COR-L47 (cell line): ENCODE measurements around the gene HGF.
"Not testable (repeated sequence)": the region's sequence is repeated elsewhere in the genome, so short reads cannot be mapped to it uniquely, and the experiment has no call there.

Experiments used
- DNase-seq: peaks from one replicate; lab custom pipeline; 2025; lab: John Stamatoyannopoulos, UW

HGF gene

GRCh38 chr7:81776161-81776560, 6.3 kb upstream of the HGF start:
- no peak for DNase-seq

DNA sequence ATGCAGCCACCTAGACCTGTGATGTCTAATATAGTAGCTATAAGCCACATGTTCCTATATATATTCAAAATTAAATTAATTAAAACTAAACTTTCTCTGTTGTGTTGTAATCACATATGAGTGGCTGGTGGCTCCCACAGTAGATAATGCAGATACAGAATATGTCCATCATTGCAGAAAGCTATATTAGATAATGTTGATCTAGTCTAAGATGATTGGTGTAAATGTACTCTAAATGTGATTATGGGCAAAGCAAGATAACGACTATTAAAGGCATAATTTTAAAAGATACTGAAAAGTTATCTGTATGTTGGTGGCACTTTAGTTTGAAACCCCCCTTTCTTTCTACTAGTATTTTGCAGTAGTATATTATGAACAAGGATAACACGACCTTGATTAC, 5.7 kb upstream of the HGF start:
- DNase-seq = no peak

DNA sequence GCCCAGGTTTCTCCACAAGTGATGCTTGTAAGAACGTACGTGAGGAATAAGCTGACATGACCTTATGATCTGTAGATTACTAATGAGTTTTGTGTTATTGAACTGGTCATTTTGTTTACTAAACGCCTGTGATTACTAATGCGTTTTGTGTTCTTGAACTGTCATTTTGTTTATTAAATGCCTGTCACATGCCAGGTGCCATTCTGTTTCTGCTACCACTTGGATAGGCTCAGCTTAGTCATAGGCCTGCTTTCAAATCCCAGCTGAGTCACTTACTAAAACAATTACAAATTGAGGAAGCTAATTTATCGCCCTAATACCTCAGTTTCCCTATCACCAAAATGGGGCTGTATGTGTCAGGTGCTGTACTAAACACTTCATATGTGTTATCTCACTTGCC, 4.7 kb upstream of the HGF start:
- no peak for DNase-seq

DNA sequence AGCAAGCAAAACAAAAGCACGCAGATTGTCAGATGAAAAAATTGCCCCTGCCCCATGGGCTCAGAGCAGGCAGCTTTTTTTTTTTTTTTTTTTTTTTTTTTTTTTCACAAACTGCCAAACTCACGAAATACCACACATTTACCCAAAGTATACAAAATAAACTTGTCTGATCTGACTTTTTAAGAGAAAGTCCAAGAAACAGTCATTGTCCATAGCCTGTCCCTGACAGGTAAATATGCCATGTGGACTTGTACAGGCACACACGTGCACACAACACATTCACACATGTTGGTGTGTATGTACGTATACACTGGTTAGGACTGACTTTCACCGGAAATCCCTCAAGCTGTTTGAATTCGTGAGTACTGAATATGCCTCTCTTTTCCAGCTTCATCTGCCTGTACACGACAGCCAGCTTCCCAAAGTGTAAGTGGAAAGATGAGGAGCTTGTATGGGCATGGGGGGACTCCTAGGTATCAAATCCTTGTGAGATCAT, 929 bp upstream of the HGF start:
- DNase-seq = no peak

DNA sequence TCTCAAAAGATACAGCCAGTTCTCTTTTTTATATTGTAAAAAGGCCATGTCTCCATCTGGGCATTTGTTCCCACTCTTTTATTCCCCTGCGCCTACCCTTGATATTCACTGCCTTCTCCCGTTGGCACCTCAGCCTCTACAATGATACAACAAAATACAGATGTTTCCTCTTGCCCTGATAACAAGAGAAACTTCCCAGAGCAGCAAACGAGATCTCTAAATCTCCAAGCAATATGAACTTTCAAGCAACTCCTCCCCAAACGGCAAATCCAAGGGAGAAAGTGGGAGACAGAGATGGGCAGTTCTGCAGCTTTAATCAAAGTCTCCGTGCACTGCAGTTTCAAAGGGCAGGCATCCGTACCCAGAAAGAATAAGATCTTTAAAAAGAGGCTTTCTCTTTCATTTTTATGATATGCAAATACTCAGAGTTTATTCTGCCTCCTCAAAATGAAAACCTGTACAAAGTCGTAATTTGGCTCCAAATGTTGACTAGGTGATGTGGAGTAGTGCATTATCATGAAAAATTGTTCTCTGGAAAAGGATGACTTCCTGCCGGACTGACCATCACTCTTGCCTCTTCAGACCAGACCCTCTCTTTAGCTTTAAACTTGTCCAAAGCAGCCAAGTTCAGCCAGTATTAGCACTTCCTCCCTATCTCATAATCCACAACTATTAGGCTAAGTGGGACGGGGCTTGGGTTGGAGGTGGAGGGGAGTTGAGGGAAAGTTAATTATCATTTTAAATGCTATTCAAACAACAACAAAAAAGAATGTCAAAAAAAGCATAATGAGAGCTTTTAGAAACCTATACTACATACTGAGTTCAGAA, 682 bp downstream of the HGF start:
- no peak for DNase-seq

GRCh38 chr7:81767926-81768325, 1.9 kb downstream of the HGF start:
- DNase-seq = no peak

- no peak for DNase-seq
Observed at GRCh38 chr7:81761821-81762220, 8.0 kb downstream of the HGF start.

GRCh38 chr7:81761031-81761430, 8.8 kb downstream of the HGF start:
- no peak for DNase-seq

- DNase-seq = no peak
Observed at GRCh38 chr7:81754918-81755696, 14.7 kb downstream of the HGF start.

DNA sequence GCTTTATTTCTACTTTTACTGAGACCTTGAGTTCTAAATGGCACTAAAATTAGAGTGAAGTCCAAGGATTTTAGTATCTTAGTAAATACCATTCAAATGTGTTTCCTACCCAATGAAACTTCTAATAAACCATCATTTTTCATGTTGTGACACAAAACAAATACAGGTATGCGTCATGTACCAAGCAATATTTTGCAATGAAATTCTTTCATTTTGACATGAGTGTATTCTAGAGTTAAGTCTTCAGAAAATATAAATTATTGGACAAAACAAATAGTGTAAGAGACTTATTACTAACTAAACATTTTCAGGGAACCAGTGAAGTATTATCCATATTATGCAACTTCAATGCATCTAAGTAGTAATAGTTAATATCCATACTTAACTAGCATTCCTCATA, 16.5 kb downstream of the HGF start:
- DNase-seq = no peak

DNA sequence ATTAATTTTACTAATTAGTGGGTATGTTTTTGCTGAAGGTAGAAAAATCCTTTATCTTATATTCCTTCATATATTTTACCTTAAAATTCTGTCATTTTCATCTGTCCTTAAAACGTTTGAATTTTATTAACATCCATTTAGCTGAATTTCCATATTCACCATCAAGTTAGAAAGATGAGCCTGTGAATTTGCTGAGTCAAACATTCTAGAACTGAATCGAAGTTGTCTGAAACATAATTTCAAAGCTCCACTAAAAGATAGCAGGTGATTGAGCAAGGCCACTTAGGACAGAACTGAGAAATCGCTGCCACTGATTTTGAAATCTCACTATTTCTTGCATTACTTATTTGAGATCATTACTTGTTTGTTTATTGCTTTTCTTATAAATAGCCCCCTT, 17.5 kb downstream of the HGF start:
- no peak for DNase-seq

DNA sequence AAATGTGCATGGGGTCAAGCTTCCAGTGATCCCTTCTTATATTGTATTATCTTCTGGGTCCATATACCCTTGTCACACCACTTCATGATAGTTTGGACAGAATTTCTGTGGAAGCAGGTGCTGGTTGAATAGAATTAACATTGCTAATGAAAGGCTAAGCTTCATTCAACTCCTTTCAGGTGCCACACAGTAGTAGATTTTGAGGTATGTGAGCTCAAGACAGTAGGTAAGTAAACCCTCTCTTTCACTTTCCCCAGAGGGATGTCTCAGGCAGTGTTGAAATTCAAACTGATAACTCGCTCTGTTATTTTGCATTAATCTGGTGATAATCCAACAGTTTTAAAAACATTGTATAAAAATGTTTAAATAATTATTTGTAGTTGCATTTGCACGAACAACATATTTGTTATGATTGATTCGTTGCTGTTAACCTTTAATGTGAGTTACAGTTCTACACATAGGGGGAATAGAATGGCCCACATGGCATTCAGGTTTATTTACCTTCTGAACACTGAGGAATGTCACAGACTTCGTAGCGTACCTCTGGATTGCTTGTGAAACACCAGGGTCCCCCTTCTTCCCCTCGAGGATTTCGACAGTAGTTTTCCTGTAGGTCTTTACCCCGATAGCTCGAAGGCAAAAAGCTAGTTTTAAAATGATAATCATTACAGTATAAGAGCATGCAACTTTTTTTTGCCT, 18.1 kb downstream of the HGF start:
- DNase-seq = no peak

DNA sequence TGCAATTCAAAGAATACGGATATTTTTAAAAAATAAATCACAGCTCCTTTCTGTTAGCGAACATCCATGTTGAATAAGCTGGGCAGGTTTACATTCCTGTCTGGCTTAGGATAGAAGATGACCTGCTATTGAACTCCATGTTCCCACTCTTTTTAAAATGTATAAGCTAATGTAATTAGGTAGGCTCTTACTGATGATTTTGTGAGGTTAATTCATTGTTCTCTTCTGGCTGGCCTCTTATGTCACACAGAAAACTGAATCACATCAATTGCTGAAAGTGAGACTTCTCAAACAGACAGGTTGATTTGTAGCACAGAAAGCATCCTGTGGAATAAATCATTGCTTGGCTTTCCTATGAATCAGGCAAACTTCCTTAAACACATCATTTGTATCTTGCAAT, 24.2 kb downstream of the HGF start:
- no peak for DNase-seq

DNA sequence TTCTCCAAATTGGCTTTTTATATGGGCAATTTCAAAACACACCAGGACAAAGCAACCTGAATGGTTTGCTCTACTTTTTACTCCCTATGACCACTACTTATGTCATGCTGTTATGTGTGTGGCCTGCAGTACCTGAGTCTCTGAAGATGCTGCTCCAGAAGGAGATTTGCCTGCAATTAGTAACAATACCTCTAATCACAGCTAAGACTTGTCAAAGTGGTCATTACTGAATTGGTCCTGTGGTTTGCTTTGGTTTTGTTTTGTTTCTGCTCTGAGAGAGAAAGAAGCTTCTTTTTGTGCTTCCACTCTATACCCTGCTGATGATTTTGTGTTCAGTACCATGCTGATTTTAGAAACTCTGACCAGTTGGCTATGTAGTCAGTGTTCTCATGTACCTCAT, 25.5 kb downstream of the HGF start:
- peak; percentile 20 for DNase-seq

DNA sequence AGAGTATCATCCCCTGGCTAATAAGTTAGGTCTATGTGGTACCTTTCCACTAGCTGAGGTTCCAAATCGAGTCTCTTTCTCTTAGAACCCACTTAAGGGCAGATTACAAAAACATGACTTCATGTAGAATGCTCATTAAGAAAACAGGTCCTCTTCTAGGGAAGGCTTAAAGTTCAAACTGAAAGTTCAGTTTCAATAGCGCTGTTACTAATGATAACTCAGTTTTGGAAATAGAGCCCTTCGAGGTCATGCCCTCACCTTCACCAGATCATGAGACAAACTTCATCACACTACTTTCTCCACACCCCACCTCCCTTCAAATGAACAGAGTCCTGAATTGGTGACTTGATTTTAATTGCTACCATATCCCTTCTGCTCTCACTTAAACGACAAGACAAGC, 26.2 kb downstream of the HGF start:
- no peak for DNase-seq

DNA sequence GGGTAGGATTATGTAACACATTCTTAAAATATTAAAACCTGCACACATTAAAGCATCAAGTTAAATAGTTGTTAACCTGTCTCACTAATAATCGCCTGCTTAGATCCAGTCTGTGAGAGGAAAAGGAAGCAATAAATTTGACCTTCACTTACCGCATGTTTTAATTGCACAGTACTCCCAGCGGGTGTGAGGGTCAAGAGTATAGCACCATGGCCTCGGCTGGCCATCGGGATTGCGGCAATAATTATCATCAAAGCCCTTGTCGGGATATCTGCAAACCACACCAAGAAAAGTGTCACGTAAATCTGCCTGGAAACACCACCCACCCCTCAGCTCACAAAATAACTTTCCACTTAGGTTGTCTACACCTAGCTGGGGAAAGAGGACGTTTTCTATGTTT, 26.6 kb downstream of the HGF start:
- no peak for DNase-seq

GRCh38 chr7:81740403-81740802, 29.4 kb downstream of the HGF start:
- no peak for DNase-seq

DNA sequence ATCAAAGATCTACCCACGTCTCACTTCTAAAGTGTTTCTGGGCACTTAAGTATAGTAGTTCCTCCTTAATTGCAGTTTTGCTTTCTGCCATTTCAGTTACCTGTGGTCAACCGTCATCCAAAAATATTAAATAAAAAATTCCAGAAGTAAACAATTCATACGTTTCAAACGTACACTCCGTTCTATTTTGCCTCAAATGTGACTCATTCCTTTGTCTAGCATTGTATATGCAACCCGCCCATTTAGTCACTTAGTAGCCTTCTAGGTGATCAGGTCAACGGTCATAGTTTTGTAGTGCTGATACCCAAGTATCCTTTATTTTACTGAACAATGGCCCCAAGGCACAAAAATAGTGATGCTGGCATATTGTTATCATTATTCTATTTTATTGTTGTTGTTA, 33.8 kb downstream of the HGF start:
- DNase-seq = no peak

DNA sequence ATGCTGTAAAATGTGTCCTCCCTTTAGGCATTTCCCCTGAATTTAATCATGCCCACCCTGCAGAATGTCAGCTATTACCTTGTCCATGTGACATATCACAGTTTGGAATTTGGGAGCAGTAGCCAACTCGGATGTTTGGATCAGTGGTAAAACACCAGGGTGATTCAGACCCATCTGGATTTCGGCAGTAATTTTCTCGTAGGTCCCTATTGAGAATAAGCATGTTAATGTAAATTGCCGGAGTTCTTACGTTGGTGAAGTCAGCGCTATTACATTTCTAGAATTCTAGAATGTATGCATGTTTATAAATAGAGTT, 44.1 kb downstream of the HGF start:
- DNase-seq = no peak

- DNase-seq = no peak
Observed at GRCh38 chr7:81725003-81725811, 44.6 kb downstream of the HGF start.

DNA sequence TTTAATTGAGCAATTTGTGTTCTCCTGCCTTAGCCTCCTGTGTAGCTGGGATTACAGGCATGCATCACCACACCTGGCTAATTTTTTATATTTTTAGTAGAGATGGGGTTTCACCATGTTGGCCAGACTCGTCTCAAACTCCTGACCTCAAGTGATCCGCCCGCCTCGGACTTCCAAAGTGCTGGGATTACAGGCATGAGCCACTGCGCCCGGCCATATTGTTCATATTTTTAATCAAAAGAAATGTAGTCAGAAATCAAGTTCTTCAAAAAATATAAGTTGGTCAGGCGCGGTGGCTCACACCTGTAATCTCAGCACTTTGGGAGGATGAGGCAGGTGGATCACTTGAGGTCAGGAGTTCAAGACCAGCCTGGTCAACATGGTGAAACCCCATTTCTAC, 47.6 kb downstream of the HGF start:
- DNase-seq = not testable (repeated sequence)

DNA sequence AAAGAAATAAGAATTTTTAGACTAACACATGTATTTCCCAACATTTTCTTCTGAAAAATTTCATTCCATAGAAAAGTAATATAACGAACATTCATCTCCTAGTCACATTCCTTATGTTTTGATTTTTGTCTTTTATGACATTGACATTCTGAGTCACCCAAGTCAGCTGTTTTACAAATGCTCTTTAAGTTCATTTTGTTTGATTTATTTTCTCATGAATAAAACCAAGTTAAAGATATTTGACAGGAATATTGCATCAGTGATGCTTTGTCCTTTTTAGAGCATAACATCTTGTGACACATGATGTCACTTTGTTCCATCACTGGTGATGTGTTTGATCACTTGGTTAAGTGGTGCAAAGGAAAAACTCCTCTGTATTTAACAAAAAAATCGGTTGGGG, 48.4 kb downstream of the HGF start:
- DNase-seq = no peak
